ENCODE measurements around the gene XPO1.

GRCh38 chr2:61581716-61582115 is 43.6 kb upstream of the XPO1 start:
- TF ChIP-seq CTCF (IDR thresholded peaks at IDR 0.05) (no peak), ZFX (IDR thresholded peaks at IDR 0.05; ENCODE audit: borderline replicate concordance) (no peak)

All from 22Rv1 (cell line).